WTC11 (cell line): ENCODE data around the gene GDAP1L1. TPM values are rescaled to one million over a fixed set of nuclear protein-coding genes. Genes with fewer than 3 reads are reported as not detected.

ENCODE experiments used
- ATAC-seq: fragments of 200-7000 bp; cut with Tn5 transposase; 2 replicates; pipeline ENCODE4 v1.10.0; 2021; ENCODE audit warnings: mild to moderate bottlenecking, moderate library complexity
- CTCF ChIA-PET: fragments of 300-600 bp; sonication (Branson Sonifier 250); formaldehyde crosslinking; loops from one replicate; lab custom pipeline; 2021; ENCODE audit warnings: antibody characterized with exemption; lab: Charles Lee
- POLR2A ChIA-PET: fragments of 350-600 bp; sonication (Branson Sonifier 250); formaldehyde crosslinking; loops from one replicate; lab custom pipeline; 2021; ENCODE audit warnings: antibody characterized with exemption; lab: Charles Lee
- DNase-seq: peaks from one replicate; pipeline ENCODE4 v3.0.0; 2021; ENCODE audit warnings: low spot score
- H3K27ac Mint-ChIP-seq: 2 replicates; pipeline ENCODE4 v1.8.0; 2021; ENCODE audit warnings: mixed read lengths
- H3K27me3 Mint-ChIP-seq: 2 replicates; pipeline ENCODE4 v1.8.0; 2021; ENCODE audit warnings: low read depth, mild to moderate bottlenecking, moderate library complexity, mixed read lengths
- H3K36me3 Mint-ChIP-seq: 2 replicates; pipeline ENCODE4 v1.8.0; 2021; ENCODE audit warnings: mixed read lengths
- H3K4me1 Mint-ChIP-seq: 2 replicates; pipeline ENCODE4 v1.8.0; 2022; ENCODE audit warnings: mixed read lengths
- H3K4me3 Mint-ChIP-seq: 2 replicates; pipeline ENCODE4 v1.8.0; 2021; ENCODE audit warnings: mild to moderate bottlenecking, moderate library complexity, mixed read lengths
- H3K9me3 Mint-ChIP-seq: 2 replicates; pipeline ENCODE4 v1.8.0; 2021; ENCODE audit warnings: mixed read lengths
- EMX1 ChIP-seq: fragments of 250-450 bp; sonication (Bioruptor Pico); IDR thresholded peaks from 2 replicates; pipeline ENCODE4 v1.8.0; 2021; ENCODE audit warnings: mild to moderate bottlenecking
- FOXP1 ChIP-seq: sonication (generic); formaldehyde crosslinking; IDR thresholded peaks from 2 replicates; pipeline ENCODE4 v1.8.0; 2022; ENCODE audit warnings: missing genetic modification reagents, mild to moderate bottlenecking, moderate library complexity, borderline replicate concordance
- IRF2 ChIP-seq: sonication (generic); formaldehyde crosslinking; IDR thresholded peaks from 2 replicates; pipeline ENCODE4 v1.8.0; 2022; ENCODE audit warnings: low read depth, missing genetic modification reagents, borderline replicate concordance
- MYBL2 ChIP-seq: sonication (generic); formaldehyde crosslinking; IDR thresholded peaks from 2 replicates; pipeline ENCODE4 v1.8.1; 2023; ENCODE audit warnings: mild to moderate bottlenecking, moderate library complexity, missing genetic modification reagents
- OVOL2 ChIP-seq: fragments of 250-450 bp; sonication (Bioruptor Pico); IDR thresholded peaks from 2 replicates; pipeline ENCODE4 v1.9.0; 2021; ENCODE audit warnings: mild to moderate bottlenecking, borderline replicate concordance
- TEAD1 ChIP-seq: sonication (generic); formaldehyde crosslinking; IDR thresholded peaks from 2 replicates; pipeline ENCODE4 v1.8.0; 2022; ENCODE audit warnings: mild to moderate bottlenecking, missing genetic modification reagents
- ZNF232 ChIP-seq: sonication (generic); formaldehyde crosslinking; IDR thresholded peaks from 2 replicates; pipeline ENCODE4 v1.8.0; 2022; ENCODE audit warnings: mild to moderate bottlenecking, missing genetic modification reagents
- ZNF263 ChIP-seq: sonication (generic); formaldehyde crosslinking; IDR thresholded peaks from 2 replicates; pipeline ENCODE4 v1.8.1; 2022; ENCODE audit warnings: low read depth, mild to moderate bottlenecking, moderate library complexity, missing genetic modification reagents
- ZNF317 ChIP-seq: sonication (generic); formaldehyde crosslinking; IDR thresholded peaks from 2 replicates; pipeline ENCODE4 v1.8.1; 2023; ENCODE audit warnings: low read depth, mild to moderate bottlenecking, moderate library complexity, missing genetic modification reagents, borderline replicate concordance
- ZNF396 ChIP-seq: fragments of 250-450 bp; sonication (Bioruptor Pico); IDR thresholded peaks from 2 replicates; pipeline ENCODE4 v1.8.0; 2021; ENCODE audit warnings: mild to moderate bottlenecking, moderate library complexity, borderline replicate concordance
- total RNA-seq: library from RNA; stranded (reverse); gene quantifications from 3 replicates; pipeline ENCODE4 v1.2.3, GENCODE V29; 2021
- TF ChIP-seq, protein P1 (sequence below): fragments of 250-450 bp; sonication (Bioruptor Pico); IDR thresholded peaks from 2 replicates; pipeline ENCODE4 v1.9.0; 2021; ENCODE audit warnings: moderate library complexity, mild to moderate bottlenecking, inconsistent platforms, borderline replicate concordance
- TF ChIP-seq, protein P2 (sequence below): sonication (generic); formaldehyde crosslinking; IDR thresholded peaks from 2 replicates; pipeline ENCODE4 v1.8.1; 2023; ENCODE audit warnings: mild to moderate bottlenecking, missing genetic modification reagents, borderline replicate concordance
- TF ChIP-seq, protein P3 (sequence below): sonication (generic); formaldehyde crosslinking; IDR thresholded peaks from 2 replicates; pipeline ENCODE4 v1.8.1; 2022; ENCODE audit warnings: low read depth, missing genetic modification reagents, borderline replicate concordance

GDAP1L1 gene
- total RNA-seq, 1 experiment from 2014 or later: 7.5 TPM

DNA sequence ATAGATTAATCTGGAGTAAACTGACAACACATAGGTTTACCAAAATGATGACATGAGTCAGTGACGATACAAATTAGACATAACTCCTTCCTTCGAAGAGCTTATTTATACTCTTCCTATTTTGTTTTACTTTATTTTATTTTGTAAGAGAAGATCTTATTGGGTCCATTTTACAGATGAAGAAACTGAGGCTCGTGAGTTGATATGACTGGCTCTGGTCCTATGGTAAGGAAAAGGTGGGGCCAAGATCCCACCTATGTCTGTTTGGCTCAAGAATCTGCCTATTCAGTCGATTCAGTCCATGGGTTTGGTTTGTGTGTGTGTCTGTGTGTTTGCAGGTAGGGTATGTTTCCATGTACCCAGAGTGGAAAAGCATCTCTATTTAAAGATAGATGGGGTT lies 81.3 kb downstream of the GDAP1L1 start:
- peaks cover 15% of the 10 kb centered on the region for H3K4me1 Mint-ChIP-seq

More for the DNA sequence above, 81.3 kb downstream of the GDAP1L1 start:
- H3K27ac Mint-ChIP-seq: no peak overlapping the region; the same call in 1 of the 2 replicates
- H3K9me3 Mint-ChIP-seq: no peaks in the 10 kb centered on the region; the same call in 1 of the 2 replicates
- no peaks in the 10 kb centered on the region; the same call in 1 of the 2 replicates for H3K27me3 Mint-ChIP-seq
- TF ChIP-seq ZNF232 (CRISPR knock-in tag) (no peak), MYBL2 (CRISPR knock-in tag) (no peak), ZNF317 (no peak), ZNF396 (CRISPR knock-in tag) (no peak), ZNF263 (CRISPR knock-in tag) (no peak), OVOL2 (CRISPR knock-in tag) (no peak), TEAD1 (CRISPR knock-in tag) (no peak), FOXP1 (CRISPR knock-in tag) (no peak), IRF2 (CRISPR knock-in tag) (no peak), EMX1 (CRISPR knock-in tag) (no peak)
- TF ChIP-seq, protein P1, sequence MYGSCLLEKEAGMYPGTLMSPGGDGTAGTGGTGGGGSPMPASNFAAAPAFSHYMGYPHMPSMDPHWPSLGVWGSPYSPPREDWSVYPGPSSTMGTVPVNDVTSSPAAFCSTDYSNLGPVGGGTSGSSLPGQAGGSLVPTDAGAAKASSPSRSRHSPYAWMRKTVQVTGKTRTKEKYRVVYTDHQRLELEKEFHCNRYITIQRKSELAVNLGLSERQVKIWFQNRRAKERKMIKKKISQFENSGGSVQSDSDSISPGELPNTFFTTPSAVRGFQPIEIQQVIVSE (CRISPR knock-in tag): no peak
- TF ChIP-seq, protein P2, sequence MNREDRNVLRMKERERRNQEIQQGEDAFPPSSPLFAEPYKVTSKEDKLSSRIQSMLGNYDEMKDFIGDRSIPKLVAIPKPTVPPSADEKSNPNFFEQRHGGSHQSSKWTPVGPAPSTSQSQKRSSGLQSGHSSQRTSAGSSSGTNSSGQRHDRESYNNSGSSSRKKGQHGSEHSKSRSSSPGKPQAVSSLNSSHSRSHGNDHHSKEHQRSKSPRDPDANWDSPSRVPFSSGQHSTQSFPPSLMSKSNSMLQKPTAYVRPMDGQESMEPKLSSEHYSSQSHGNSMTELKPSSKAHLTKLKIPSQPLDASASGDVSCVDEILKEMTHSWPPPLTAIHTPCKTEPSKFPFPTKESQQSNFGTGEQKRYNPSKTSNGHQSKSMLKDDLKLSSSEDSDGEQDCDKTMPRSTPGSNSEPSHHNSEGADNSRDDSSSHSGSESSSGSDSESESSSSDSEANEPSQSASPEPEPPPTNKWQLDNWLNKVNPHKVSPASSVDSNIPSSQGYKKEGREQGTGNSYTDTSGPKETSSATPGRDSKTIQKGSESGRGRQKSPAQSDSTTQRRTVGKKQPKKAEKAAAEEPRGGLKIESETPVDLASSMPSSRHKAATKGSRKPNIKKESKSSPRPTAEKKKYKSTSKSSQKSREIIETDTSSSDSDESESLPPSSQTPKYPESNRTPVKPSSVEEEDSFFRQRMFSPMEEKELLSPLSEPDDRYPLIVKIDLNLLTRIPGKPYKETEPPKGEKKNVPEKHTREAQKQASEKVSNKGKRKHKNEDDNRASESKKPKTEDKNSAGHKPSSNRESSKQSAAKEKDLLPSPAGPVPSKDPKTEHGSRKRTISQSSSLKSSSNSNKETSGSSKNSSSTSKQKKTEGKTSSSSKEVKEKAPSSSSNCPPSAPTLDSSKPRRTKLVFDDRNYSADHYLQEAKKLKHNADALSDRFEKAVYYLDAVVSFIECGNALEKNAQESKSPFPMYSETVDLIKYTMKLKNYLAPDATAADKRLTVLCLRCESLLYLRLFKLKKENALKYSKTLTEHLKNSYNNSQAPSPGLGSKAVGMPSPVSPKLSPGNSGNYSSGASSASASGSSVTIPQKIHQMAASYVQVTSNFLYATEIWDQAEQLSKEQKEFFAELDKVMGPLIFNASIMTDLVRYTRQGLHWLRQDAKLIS: no peak
- TF ChIP-seq, protein P3, sequence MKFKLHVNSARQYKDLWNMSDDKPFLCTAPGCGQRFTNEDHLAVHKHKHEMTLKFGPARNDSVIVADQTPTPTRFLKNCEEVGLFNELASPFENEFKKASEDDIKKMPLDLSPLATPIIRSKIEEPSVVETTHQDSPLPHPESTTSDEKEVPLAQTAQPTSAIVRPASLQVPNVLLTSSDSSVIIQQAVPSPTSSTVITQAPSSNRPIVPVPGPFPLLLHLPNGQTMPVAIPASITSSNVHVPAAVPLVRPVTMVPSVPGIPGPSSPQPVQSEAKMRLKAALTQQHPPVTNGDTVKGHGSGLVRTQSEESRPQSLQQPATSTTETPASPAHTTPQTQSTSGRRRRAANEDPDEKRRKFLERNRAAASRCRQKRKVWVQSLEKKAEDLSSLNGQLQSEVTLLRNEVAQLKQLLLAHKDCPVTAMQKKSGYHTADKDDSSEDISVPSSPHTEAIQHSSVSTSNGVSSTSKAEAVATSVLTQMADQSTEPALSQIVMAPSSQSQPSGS (CRISPR knock-in tag): no peak
- ChIA-PET POLR2A (no interaction called here), CTCF (interaction anchor here (1.0 to 1.5 kb wide), 2 partner anchors 18 to 212 kb away, joined by 3 read pairs; partner anchors contain the start of gene FITM2)
- no peak for DNase-seq
- H3K36me3 Mint-ChIP-seq: no peaks in the 10 kb centered on the region
- ATAC-seq: no peak
- H3K4me3 Mint-ChIP-seq: no peak overlapping the region

Other genes with a start within 250 kb of the GDAP1L1 start
- 0.81 to 1.1 TPM (median 0.94 TPM) in 3 replicates for gene JPH2, start 60.1 kb upstream of the GDAP1L1 start, total RNA-seq
- gene OSER1, start 36.5 kb upstream of the GDAP1L1 start, total RNA-seq: 21.4 to 24.3 TPM (median 21.8 TPM) in 3 replicates
- gene FITM2, start 63.9 kb downstream of the GDAP1L1 start, total RNA-seq: 2.0 to 2.5 TPM (median 2.4 TPM) in 3 replicates
- gene R3HDML, start 89.7 kb downstream of the GDAP1L1 start, total RNA-seq: not detected in 3 replicates
- 0.15 to 0.37 TPM (median 0.21 TPM) in 3 replicates for gene HNF4A, start 108.4 kb downstream of the GDAP1L1 start, total RNA-seq
- 10.3 to 16.5 TPM (median 13.7 TPM) in 3 replicates for gene TTPAL, start 228.6 kb downstream of the GDAP1L1 start, total RNA-seq